ENCODE results near the gene C9. TPM values are rescaled to one million over a fixed set of nuclear protein-coding genes. Genes with fewer than 3 reads are reported as not detected.
"Not testable (repeated sequence)": the region's sequence is repeated elsewhere in the genome, so short reads cannot be mapped to it uniquely, and the experiment has no call there.

C9 gene
- total RNA-seq, 1 donor from 2014 or later = not detected

DNA sequence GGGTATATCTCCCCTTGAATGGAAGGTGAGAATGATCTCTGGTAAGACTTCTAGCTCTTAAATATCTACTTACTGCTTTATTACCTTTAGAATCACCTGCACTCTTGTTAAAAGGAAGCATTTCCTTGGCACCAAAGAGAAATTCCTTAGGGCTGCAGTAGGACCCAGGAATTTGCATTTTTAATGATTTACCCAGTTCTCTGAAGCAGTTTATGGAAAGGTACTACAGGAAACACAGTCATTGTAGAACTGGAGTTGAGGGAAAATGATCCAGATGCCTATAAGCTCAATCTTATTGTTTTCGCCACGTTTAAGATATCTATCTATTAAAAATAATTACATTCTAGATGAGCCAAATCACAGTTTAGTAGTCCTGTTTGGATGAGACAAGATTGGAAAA lies 9.5 kb upstream of the C9 start:
- intact Hi-C loops (cut with micrococcal nuclease) = no loop called here

- intact Hi-C loops (cut with micrococcal nuclease) = no loop called here
Measured at GRCh38 chr5:39371367-39371635, 7.0 kb upstream of the C9 start.

- intact Hi-C loops (cut with micrococcal nuclease) = no loop called here
Measured at GRCh38 chr5:39370555-39371366, 6.5 kb upstream of the C9 start.

- intact Hi-C loops (cut with micrococcal nuclease) = no loop called here
Measured at GRCh38 chr5:39369123-39369815, 5.0 kb upstream of the C9 start.

DNA sequence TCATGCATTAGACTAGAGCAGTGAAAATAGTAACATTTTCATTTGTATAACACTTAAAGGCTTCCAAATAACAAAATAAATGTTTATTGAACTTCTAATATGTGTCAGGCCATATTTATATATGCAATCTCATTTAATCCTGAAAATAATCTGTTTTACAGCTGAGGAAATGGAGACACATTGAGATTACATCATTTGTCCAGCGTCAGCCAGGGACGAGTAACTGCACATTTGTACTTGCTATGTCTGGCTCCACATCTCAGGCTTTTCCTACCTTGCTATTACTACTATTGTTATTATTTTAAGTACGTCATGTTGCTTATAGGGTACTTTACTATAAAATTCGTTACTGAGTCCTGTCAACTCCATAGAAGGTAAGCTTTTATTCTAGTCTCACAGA lies 3.8 kb upstream of the C9 start:
- intact Hi-C loops (cut with micrococcal nuclease) = no loop called here

DNA sequence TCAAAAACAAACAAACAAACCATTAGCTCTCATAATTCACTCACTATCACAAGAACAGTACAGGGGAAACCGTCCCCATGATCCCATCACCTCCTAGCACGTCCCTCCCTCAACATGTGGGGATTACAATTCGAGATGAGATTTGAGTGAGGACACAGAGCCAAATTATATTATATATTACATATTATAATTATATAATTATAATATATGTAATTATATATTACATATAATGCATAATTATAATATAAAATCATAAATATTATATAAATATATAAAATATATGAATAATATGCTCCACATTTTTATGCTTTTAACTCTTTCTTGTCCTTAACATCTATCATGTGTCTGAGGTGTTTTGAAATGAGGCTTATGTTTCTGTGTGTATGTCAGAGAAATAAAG lies 3.4 kb upstream of the C9 start:
- intact Hi-C loops (cut with micrococcal nuclease) = no loop called here

DNA sequence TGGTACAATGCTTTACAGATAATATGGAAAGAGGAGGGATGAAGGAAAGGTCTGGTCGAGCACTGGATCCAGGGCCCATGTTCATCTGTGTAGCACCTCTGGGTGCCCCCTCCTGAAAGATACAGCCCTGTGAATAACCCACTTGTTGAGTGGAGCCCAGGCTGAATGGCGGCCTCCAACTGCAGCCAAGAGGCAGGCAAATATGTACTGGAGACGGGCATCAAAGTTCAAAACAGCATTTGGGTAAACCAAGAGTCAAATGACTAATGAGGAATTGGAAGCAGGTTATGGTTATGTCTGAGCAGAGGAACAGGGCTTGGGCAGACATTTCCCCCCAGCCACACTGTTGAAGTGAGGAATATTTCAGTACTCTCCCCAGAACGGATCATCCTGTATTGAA lies 1.1 kb downstream of the C9 start:
- intact Hi-C loops (cut with micrococcal nuclease) = no loop called here

- intact Hi-C loops (cut with micrococcal nuclease) = no loop called here
Measured at GRCh38 chr5:39362646-39363045, 1.6 kb downstream of the C9 start.

- intact Hi-C loops (cut with micrococcal nuclease) = no loop called here
Measured at GRCh38 chr5:39361306-39361705, 3.0 kb downstream of the C9 start.

DNA sequence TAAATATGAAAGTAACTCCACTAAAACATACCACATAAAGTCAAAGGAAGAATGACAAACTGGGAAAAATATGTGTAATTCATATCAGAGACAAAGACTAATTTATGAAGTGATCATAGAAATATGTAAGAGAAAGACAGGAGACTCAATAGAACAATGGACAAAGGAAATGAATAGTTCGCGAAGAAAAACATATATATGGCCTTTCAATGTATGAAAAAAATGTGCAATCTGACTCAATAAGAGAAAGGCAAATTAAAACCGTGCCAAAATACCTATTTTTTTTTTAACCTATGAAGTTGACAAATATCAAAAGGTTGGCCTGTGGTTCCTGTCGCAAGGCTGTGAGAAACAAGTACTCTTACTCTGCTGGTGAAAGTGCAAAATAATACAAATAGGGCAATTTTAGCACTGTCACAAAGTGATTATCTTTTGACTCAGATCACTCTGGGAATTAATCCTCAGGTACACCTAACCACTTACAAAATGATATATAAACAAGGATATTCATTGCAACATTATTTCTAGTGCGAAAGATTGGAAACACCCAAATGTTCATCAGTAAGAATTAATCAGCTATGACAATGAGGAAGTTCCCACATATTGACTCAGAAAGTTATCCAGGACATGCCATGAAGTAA lies 3.7 kb downstream of the C9 start:
- intact Hi-C loops (cut with micrococcal nuclease) = no loop called here

GRCh38 chr5:39356263-39356662 lies 8.0 kb downstream of the C9 start:
- intact Hi-C loops (cut with micrococcal nuclease) = no loop called here

DNA sequence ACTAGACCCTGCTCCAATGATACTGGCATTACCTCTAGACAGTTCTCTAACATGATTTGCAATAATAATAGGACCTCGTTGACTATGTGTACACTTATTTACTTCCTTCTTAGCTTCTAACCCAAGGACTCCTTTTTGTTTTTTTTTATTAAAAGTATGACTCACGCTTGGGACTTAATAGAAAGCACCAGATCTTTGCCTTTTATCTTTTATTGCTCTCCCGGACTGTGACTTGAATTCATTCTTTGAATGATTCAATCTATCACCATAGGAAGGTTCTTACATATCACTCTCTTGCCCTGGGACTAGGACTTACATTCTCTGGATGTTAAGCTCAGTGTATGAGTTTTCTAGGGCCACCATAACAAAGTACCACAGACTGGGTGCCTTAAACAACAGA lies 9.0 kb downstream of the C9 start:
- intact Hi-C loops (cut with micrococcal nuclease) = no loop called here

DNA sequence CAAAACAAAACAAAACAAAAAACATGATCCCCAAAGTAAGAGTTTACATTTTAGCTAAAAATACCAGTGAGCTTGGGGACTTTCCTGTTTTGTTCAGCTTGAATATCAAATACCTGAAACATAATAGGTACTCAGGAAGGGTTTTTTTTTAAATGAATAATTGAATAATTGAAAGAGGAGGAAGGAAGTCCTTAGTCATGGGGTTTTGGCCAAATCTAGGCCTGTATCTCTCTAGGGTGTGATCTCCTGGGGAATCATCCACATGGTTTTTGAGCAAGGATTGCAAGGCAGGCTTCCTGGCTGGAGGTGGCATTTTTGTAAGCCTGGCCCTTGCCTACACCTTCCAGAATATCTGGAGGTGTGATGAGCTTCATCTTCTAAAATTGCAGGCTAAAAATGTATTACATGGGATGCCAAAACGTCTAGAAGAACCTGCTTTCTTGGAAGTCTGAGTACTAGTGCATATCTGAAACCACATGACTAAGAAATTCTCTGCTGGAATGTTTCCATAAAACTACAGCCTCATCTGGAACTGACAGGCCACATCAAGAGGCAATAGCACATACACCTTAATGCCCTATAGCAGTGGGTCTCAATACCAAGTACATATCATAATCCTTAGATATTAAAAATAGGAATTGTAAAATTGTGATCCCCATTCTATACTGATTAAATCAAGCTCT lies 10.4 kb downstream of the C9 start:
- intact Hi-C loops (cut with micrococcal nuclease) = no loop called here

GRCh38 chr5:39352951-39353350 lies 11.3 kb downstream of the C9 start:
- intact Hi-C loops (cut with micrococcal nuclease) = no loop called here

DNA sequence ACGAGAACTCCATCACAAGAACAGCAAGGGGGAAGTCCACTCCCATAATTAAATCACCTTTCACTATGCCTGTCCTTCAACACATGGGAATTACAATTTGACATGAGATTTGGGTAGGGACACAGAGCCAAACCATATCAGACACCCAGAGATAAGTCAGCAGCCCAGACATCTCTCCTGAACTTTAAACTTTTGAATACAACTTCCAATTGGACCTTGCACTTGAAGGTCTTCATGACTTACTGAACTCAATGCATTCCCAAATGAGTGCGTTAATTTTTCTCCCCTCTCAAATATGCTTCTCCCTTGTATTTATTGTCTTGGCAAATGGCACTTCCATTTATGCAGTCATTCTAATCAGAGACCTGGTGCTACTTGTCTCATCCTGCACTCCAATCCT lies 12.1 kb downstream of the C9 start:
- intact Hi-C loops (cut with micrococcal nuclease) = no loop called here

- intact Hi-C loops (cut with micrococcal nuclease) = no loop called here
Measured at GRCh38 chr5:39349484-39349883, 14.8 kb downstream of the C9 start.

- intact Hi-C loops (cut with micrococcal nuclease) = no loop called here
Measured at GRCh38 chr5:39342460-39342859, 21.8 kb downstream of the C9 start.

DNA sequence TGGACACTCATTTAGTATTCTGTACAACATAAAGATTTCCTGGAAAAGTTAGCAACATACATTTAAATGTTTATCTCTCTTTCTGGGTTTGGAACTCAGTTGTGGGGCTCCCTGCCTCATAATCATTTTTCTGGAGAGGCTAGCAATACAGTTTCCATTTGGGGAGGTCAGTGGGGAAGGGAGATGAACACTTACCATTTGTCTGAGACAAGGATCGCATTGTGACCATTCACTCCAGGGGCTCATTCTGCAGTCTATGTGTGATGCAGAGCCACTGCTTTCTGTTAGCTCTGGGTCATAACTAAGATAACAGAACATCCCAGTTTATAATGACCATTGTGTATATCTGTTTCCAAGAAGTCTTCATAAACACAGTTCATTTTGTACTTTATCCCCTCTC lies 22.4 kb downstream of the C9 start:
- intact Hi-C loops (cut with micrococcal nuclease) = no loop called here

DNA sequence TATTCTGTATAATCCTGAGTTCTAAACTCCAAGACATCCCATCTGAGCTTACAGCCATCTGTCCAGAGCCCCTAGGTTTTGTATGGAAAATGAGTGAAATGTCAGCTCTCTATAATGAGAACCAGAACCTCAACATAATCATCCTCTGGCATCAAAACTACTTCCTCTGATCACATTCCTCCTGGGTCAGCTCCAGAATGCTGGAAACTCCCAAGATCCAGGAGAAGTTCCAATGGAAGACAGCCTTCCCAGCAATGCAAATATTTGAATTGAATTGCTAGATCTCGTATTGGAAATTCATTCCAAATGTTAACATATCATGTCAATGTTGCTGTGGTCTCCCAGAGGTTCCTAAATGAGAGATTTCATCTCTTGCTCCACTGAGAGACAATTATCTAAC lies 23.8 kb downstream of the C9 start:
- intact Hi-C loops (cut with micrococcal nuclease) = no loop called here

DNA sequence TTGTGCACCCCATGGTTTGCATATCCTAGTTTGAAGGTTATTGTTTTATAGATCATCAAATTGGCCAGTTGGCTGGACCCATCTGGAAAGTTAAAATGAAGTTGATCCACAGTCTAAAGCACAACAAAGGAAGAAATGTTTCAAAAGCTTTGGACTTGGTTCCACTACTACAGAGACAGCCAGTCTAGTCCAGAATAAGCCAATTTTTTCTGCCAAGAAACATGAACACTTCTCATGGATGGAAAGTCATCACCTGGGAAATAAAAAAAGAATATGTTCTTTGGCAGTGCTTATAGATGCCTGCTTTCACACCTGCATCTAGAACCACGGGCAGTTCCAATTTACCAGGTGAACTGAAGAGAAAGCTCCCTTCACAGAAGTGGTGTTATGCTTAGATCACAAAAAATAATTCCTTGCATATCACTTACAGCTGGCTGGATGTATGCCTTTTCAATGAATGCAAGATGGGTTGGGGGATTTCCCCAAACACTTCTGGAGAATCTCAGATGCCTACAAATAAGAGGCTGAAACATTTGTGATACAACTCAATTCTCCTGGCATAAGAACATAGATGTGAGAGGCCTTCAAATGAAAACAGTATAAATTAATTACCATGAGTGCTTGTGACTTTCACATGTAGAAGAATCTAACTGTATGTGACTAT lies 26.9 kb downstream of the C9 start:
- intact Hi-C loops (cut with micrococcal nuclease) = no loop called here

DNA sequence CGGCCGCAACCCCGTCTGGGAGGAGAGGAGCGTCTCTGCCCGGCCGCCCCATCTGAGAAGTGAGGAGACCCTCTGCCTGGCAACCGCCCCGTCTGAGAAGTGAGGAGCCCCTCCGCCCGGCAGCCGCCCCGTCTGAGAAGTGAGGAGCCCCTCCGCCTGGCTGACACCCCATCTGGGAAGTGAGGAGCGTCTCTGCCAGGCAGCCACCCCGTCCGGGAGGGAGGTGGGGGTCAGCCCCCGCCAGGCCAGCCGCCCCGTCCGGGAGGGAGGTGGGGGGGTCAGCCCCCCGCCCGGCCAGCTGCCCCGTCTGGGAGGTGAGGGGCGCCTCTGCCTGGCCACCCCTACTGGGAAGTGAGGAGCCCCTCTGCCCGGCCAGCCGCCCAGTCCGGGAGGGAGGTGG lies 30.0 kb downstream of the C9 start:
- intact Hi-C loops (cut with micrococcal nuclease) = not testable (repeated sequence)

DNA sequence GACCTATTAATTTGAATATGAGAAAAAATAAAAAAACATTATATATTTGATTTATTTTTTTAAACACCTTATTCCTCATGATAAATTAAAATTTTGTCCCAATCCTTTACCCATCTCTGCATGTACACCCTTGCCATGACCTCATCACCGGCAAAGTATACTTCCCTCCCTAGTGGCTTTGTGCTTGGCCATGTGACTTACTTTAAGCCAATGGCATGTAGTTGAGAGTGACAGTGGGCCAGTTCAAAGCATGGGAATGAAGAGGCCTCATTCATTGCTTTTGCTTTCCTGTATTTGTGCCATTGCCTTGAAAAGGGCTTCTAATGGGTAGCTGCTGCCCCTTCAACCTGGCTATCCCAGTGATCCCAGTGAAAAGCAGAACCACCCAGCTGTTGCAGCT lies 31.2 kb downstream of the C9 start:
- intact Hi-C loops (cut with micrococcal nuclease) = no loop called here
